K562 (cell line): ENCODE results near the gene LINGO4. TPM values are rescaled to one million over a fixed set of nuclear protein-coding genes. Genes with fewer than 3 reads are reported as not detected.

Source experiments
- ATAC-seq: fragments of 200-7000 bp; cut with Tn5 transposase; 3 replicates; pipeline ENCODE4 v1.9.1; 2020; ENCODE audit warnings: moderate library complexity
- BruUV-seq: library from RNA; stranded (reverse); fragments of 400-500 nt; replicated peaks from 2 replicates; lab custom pipeline; 2021; lab: Mats Ljungman, UMichigan
- CTCF ChIA-PET: fragments of 300-600 bp; formaldehyde crosslinking; extraction: SDS; loops from one replicate; lab custom pipeline; 2021; ENCODE audit warnings: low intra/inter-chr PET ratio; lab: Yijun Ruan, JAX
- POLR2A ChIA-PET: fragments of 300-600, 350-650 bp; sonication (Branson Sonifier 250); formaldehyde crosslinking; extraction: SDS; loops from one replicate; lab custom pipeline; 2021; ENCODE audit warnings: antibody characterized with exemption, inconsistent platforms; lab: Yijun Ruan, JAX
- DNase-seq, 4 experiments: peaks; one replicate each; pipeline versions ENCODE4 v3.0.0 to v3.0.0-alpha.2; 2011 to 2018; ENCODE audit warnings: low spot score in 3 of 4, mixed read lengths in 3 of 4; ENCODE audit errors: extremely low read depth in 1 of 4
- FAIRE-seq: peaks from 2 replicates; lab custom pipeline; 2011; peaks lifted over from hg19 to GRCh38; lab: Jason Lieb, UNC
- H2AFZ ChIP-seq: 2 replicates; pipeline ENCODE4 v1.6.0; 2011; ENCODE audit warnings: low read depth, low read length, control low read depth, inconsistent platforms
- H3K27ac ChIP-seq: fragments of 200-600 bp; 3 replicates; pipeline ENCODE4 v1.8.0; 2011; ENCODE audit warnings: low read depth, mild to moderate bottlenecking, control low read depth, inconsistent platforms, low read length, moderate library complexity, mixed read lengths; ENCODE audit errors: extremely low read depth
- H3K27me3 ChIP-seq, 2 experiments: fragments of 300-600 bp in 1 of 2; 2 replicates in 1 of 2; 3 replicates in 1 of 2; pipeline versions ENCODE4 v1.6.0 to v1.8.0; 2011; ENCODE audit warnings: inconsistent platforms in 2 of 2, low read length in 2 of 2, mild to moderate bottlenecking in 1 of 2, mixed read lengths in 1 of 2, moderate library complexity in 1 of 2; ENCODE audit not compliant: control insufficient read depth in 2 of 2, insufficient read depth in 2 of 2
- H3K36me3 ChIP-seq: fragments of 300-600 bp; 3 replicates; pipeline ENCODE4 v1.8.0; 2011; ENCODE audit warnings: mild to moderate bottlenecking, low read length, inconsistent platforms; ENCODE audit not compliant: control insufficient read depth, insufficient read depth
- H3K4me1 ChIP-seq, 2 experiments: fragments of 200-600 bp in 1 of 2; replicated peaks in 1 of 2; 2 replicates in 1 of 2; 3 replicates in 1 of 2; pipeline versions ENCODE4 v1.5.1 to v1.8.0; 2011; ENCODE audit warnings: inconsistent platforms in 2 of 2, low read length in 2 of 2, mild to moderate bottlenecking in 1 of 2, mixed read lengths in 1 of 2, moderate library complexity in 1 of 2; ENCODE audit not compliant: control insufficient read depth in 2 of 2, insufficient read depth in 2 of 2
- H3K4me2 ChIP-seq: 2 replicates; pipeline ENCODE4 v1.6.1; 2011; ENCODE audit warnings: low read length, control low read depth, inconsistent platforms, mixed read lengths; ENCODE audit not compliant: insufficient read depth
- H3K4me3 ChIP-seq: fragments of 200-600 bp; sonication (generic), shearing (Covaris generic); 2 replicates; pipeline ENCODE4 v1.5.1; 2016; ENCODE audit warnings: control low read depth, inconsistent platforms
- H3K79me2 ChIP-seq: fragments of 200-600 bp; 3 replicates; pipeline ENCODE4 v1.8.0; 2011; ENCODE audit warnings: low read length, inconsistent platforms; ENCODE audit not compliant: control insufficient read depth, insufficient read depth
- H3K9ac ChIP-seq, 2 experiments: 2 replicates each; pipeline versions ENCODE4 v1.6.0 to v1.6.1; 2011; ENCODE audit warnings: low read depth in 2 of 2, low read length in 2 of 2, control low read depth in 1 of 2, inconsistent platforms in 1 of 2, mild to moderate bottlenecking in 1 of 2, mixed read lengths in 1 of 2; ENCODE audit not compliant: insufficient read depth in 1 of 2
- H3K9me1 ChIP-seq: one replicate; pipeline ENCODE4 v1.6.0; 2011; ENCODE audit warnings: inconsistent platforms, mild to moderate bottlenecking, low read length, moderate library complexity; ENCODE audit not compliant: control insufficient read depth, insufficient read depth
- H3K9me3 ChIP-seq: replicated peaks from 2 replicates; pipeline ENCODE4 v1.5.1; 2011; ENCODE audit warnings: low read depth, low read length, inconsistent platforms; ENCODE audit not compliant: control insufficient read depth, insufficient read depth
- H4K20me1 ChIP-seq: replicated peaks from 2 replicates; pipeline ENCODE4 v1.6.1; 2011; ENCODE audit warnings: low read length, inconsistent platforms, mixed read lengths; ENCODE audit not compliant: control insufficient read depth, insufficient read depth
- E2F4 ChIP-seq: sonication (generic); formaldehyde crosslinking; IDR thresholded peaks from 2 replicates; pipeline ENCODE4 v1.8.0; 2022; ENCODE audit warnings: mild to moderate bottlenecking, low read depth, missing genetic modification reagents
- FOSL1 ChIP-seq: fragments of 200-800 bp; sonication (Bioruptor generic); conservative IDR thresholded peaks from 2 replicates; pipeline ENCODE4 v1.6.1; 2016; ENCODE audit warnings: missing genetic modification characterization, missing compliant biosample characterization
- JUN ChIP-seq, 2 experiments: sonication (generic) in 1 of 2; formaldehyde crosslinking in 1 of 2; IDR thresholded peaks; 2 replicates each; pipeline versions ENCODE4 v1.6.1 to v1.8.0; 2012 to 2022; ENCODE audit warnings: borderline replicate concordance in 2 of 2, mild to moderate bottlenecking in 2 of 2, improper control_type of control experiment in 1 of 2, low read depth in 1 of 2, low read length in 1 of 2, missing genetic modification reagents in 1 of 2
- MIER1 ChIP-seq: fragments of 450-650 bp; IDR thresholded peaks from 2 replicates; pipeline ENCODE4 v1.6.1; 2016; ENCODE audit warnings: antibody characterized with exemption, mild to moderate bottlenecking, low read depth
- NFIX ChIP-seq: fragments of 250-450 bp; sonication (Bioruptor Pico); IDR thresholded peaks from 2 replicates; pipeline ENCODE4 v1.4.0; 2020; ENCODE audit warnings: low read depth, mild to moderate bottlenecking, moderate library complexity
- PRDM10 ChIP-seq: fragments of 450-650 bp; IDR thresholded peaks from 2 replicates; pipeline ENCODE4 v1.6.1; 2018; ENCODE audit not compliant: partially characterized antibody
- RERE ChIP-seq: sonication (generic); formaldehyde crosslinking; IDR thresholded peaks from 2 replicates; pipeline ENCODE4 v1.8.0; 2023; ENCODE audit warnings: missing genetic modification reagents, mild to moderate bottlenecking, borderline replicate concordance
- TAF1 ChIP-seq: IDR thresholded peaks from 2 replicates; pipeline ENCODE4 v1.6.1; 2011; ENCODE audit warnings: mild to moderate bottlenecking, low read length, moderate library complexity; ENCODE audit not compliant: insufficient read depth, control insufficient read depth, severe bottlenecking; ENCODE audit errors: extremely low read depth
- WGBS: fragments of 100-300 bp; shearing (Covaris generic); methylation state at CpG from one replicate; pipeline ENCODE4 v1.1.6; 2016; ENCODE audit warnings: low coverage, mixed read lengths; ENCODE audit not compliant: insufficient coverage; ENCODE audit errors: missing lambda C conversion rate; 5-methylcytosine and 5-hydroxymethylcytosine counted together
- in situ Hi-C: fragments of 300-500 bp; cut with MboI; formaldehyde crosslinking; loops from 4 replicates; pipeline ENCODE4 v1.15.0; 2018; ENCODE audit warnings: inconsistent platforms, mixed read lengths
- intact Hi-C: fragments of 100-400 bp; cut with micrococcal nuclease; formaldehyde crosslinking; loops from 2 replicates; pipeline ENCODE4 v1.14.2; 2022
- polyA plus RNA-seq, 8 experiments: library from polyadenylated mRNA; depleted of rRNA in 4 of 8; stranded (reverse) in 5 of 8; unstranded in 3 of 8; fragments of >200 nt; fragmentation: Nextera tagmentation in 2 of 8; fragmentation: Illumina TruSeq in 1 of 8; extraction: Ambion mirVana in 2 of 8; extraction: Trizol in 1 of 8; gene quantifications; 2 replicates each; pipeline versions ENCODE4 v1.2.1 to v1.2.3, GENCODE V29; 2011 to 2014; ENCODE audit warnings: inconsistent platforms in 1 of 8, missing spikeins in 1 of 8
- total RNA-seq, 7 experiments: library from RNA; depleted of rRNA in 6 of 7; stranded (reverse); fragments of >200 nt in 6 of 7; fragmentation: Illumina TruSeq in 2 of 7; extraction: Trizol in 2 of 7; gene quantifications; 2 replicates each; pipeline versions ENCODE4 v1.2.1 to v1.2.3, GENCODE V29; 2011 to 2021; ENCODE audit warnings: low replicate concordance in 1 of 7

The LINGO4 gene
- total and polyA plus RNA-seq, 9 of the 15 experiments (the other 6 are each of a cell fraction or from before 2014, with no cell fraction given) = not detected

- CTCF ChIA-PET = no interaction called here
- DNase-seq = no peak
- peak; percentile 57 for FAIRE-seq
- no peak for TF ChIP-seq RERE (CRISPR knock-in tag)
- 0 out of 2 replicates have a peak, but pooled peaks have one; percentile 27 for TF ChIP-seq JUN (IDR thresholded peaks at IDR 0.05; ENCODE audit: borderline replicate concordance, low read depth, low read length)
- TF ChIP-seq JUN (CRISPR knock-in tag; IDR thresholded peaks at IDR 0.05; ENCODE audit: borderline replicate concordance) = no peak
- no peak for TF ChIP-seq TAF1
- no peak for TF ChIP-seq PRDM10
- TF ChIP-seq FOSL1 (tag) = peak; percentile 77
- TF ChIP-seq NFIX (CRISPR knock-in tag) = no peak
- no peak for TF ChIP-seq MIER1
- TF ChIP-seq E2F4 (CRISPR knock-in tag) = no peak
Measured at GRCh38 chr1:151756291-151756690, 48.9 kb downstream of the LINGO4 start.

More at GRCh38 chr1:151756291-151756690, 48.9 kb downstream of the LINGO4 start:
- no peak overlapping the region for H3K4me3 ChIP-seq
- intact Hi-C loops = no loop called here
- no peaks in the 10 kb centered on the region for H3K9me1 ChIP-seq
- peaks cover 28% of the 10 kb centered on the region; the same call in 2 of the 3 replicates for H3K36me3 ChIP-seq
- POLR2A ChIA-PET = interaction anchor here (0.9 to 1.3 kb wide), 2 partner anchors 18 to 44 kb away, joined by 3 read pairs; no protein-coding TSS in a partner anchor
- H3K27ac ChIP-seq = no peak overlapping the region
- H3K79me2 ChIP-seq = no peaks in the 10 kb centered on the region
- BruUV-seq = no TSS peak
- H3K27me3 ChIP-seq = no peaks in the 10 kb centered on the region
- in situ Hi-C loops = no loop called here
- H3K4me1 ChIP-seq = peaks cover 0 to 4% of the 10 kb centered on the region in 2 experiments; a peak in 3 of 5 replicates
- no peaks in the 10 kb centered on the region for H4K20me1 ChIP-seq
- no peak overlapping the region for H3K4me2 ChIP-seq
- H3K9me3 ChIP-seq = no peaks in the 10 kb centered on the region
- ATAC-seq = peak; percentile 47; the same call in 1 of the 3 replicates
- H3K9ac ChIP-seq = no peak overlapping the region
- no peak overlapping the region for H2AFZ ChIP-seq
- WGBS = 0% methylated on average over 1 of the region's 1 CpG
